ENCODE measurements around the gene MARK3. TPM values are rescaled to one million over a fixed set of nuclear protein-coding genes. Genes with fewer than 3 reads are reported as not detected.
A peak's percentile ranks its signal among the peaks of the same experiment; 100 is the strongest.

MARK3 gene
- total RNA-seq, 1 experiment from 2014 or later, result 78.0 TPM

DNA sequence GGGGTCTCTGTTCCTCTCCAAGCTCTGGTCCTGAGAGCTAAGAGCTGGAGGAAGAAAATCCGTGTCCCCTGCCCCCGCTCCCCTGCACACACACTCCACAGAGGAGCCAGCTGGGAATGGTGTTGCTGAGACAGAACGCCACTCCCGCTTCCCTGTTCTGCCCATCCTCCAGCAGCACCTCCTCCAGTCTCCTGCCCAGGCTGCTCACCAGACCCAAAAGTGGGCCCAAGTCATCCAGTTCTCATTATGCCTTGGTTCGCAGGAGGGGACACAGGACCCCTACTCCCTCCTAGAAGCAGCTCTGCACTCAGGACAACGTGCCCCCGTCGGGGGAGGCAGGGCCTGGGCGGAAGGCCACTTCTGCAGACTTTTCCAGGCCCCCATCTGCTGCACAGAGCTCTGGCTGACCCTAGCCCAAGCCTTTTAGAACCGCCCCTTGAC, 143.0 kb downstream of the MARK3 start:
- H3K27me3 ChIP-seq (replicated peaks; ENCODE audit: control insufficient read depth, insufficient read depth, low read length), result no peaks in the 10 kb centered on the region
- H3K36me3 Mint-ChIP-seq (ENCODE audit: insufficient read depth, unreplicated experiment), result peaks cover 29% of the 10 kb centered on the region
- H3K4me1 ChIP-seq, result peaks cover 57% of the 10 kb centered on the region
- ChIA-PET POLR2A (interaction anchor here (0.6 to 1.0 kb wide), 2 partner anchors 22 to 59 kb away, joined by 4 to 5 read pairs; no protein-coding TSS in a partner anchor), CTCF (interaction anchor here (1.0 to 2.2 kb wide), 5 partner anchors 9 to 28 kb away, joined by 3 to 11 read pairs (median 6); no protein-coding TSS in a partner anchor)
- 0 out of 2 replicates have a peak, but pooled peaks cover 2% of the 10 kb centered on the region for H3K36me3 ChIP-seq (ENCODE audit: control insufficient read depth, insufficient read depth, low read length)
- intact Hi-C loops (cut with micrococcal nuclease; ENCODE audit: unreplicated experiment), result no loop called here
- H3K4me1 Mint-ChIP-seq (ENCODE audit: low read depth, unreplicated experiment), result peaks cover 35% of the 10 kb centered on the region
- BruUV-seq (replicated peaks), result no TSS peak
- TF ChIP-seq, protein P1, sequence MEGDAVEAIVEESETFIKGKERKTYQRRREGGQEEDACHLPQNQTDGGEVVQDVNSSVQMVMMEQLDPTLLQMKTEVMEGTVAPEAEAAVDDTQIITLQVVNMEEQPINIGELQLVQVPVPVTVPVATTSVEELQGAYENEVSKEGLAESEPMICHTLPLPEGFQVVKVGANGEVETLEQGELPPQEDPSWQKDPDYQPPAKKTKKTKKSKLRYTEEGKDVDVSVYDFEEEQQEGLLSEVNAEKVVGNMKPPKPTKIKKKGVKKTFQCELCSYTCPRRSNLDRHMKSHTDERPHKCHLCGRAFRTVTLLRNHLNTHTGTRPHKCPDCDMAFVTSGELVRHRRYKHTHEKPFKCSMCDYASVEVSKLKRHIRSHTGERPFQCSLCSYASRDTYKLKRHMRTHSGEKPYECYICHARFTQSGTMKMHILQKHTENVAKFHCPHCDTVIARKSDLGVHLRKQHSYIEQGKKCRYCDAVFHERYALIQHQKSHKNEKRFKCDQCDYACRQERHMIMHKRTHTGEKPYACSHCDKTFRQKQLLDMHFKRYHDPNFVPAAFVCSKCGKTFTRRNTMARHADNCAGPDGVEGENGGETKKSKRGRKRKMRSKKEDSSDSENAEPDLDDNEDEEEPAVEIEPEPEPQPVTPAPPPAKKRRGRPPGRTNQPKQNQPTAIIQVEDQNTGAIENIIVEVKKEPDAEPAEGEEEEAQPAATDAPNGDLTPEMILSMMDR (IDR thresholded peaks at IDR 0.05; ENCODE audit: insufficient read depth in 1 of 2, low read depth in 1 of 2, low read length in 1 of 2, severe bottlenecking in 1 of 2, unreplicated experiment in 1 of 2), result no peak
- H3K9me3 ChIP-seq, result no peaks in the 10 kb centered on the region
- peak overlapping the region; percentile 85 for H3K4me3 ChIP-seq (ENCODE audit: low read depth, low read length)
- H3K9me3 Mint-ChIP-seq (ENCODE audit: unreplicated experiment), result no peaks in the 10 kb centered on the region
- peak overlapping the region; percentile 85 for H3K27ac Mint-ChIP-seq (ENCODE audit: unreplicated experiment)
- peak in 1 of 2 experiments; percentile 43 for DNase-seq
- H3K4me3 Mint-ChIP-seq (ENCODE audit: unreplicated experiment), result peak overlapping the region; percentile 81
- no peaks in the 10 kb centered on the region for H3K27me3 Mint-ChIP-seq (ENCODE audit: insufficient read depth, unreplicated experiment)

DNA sequence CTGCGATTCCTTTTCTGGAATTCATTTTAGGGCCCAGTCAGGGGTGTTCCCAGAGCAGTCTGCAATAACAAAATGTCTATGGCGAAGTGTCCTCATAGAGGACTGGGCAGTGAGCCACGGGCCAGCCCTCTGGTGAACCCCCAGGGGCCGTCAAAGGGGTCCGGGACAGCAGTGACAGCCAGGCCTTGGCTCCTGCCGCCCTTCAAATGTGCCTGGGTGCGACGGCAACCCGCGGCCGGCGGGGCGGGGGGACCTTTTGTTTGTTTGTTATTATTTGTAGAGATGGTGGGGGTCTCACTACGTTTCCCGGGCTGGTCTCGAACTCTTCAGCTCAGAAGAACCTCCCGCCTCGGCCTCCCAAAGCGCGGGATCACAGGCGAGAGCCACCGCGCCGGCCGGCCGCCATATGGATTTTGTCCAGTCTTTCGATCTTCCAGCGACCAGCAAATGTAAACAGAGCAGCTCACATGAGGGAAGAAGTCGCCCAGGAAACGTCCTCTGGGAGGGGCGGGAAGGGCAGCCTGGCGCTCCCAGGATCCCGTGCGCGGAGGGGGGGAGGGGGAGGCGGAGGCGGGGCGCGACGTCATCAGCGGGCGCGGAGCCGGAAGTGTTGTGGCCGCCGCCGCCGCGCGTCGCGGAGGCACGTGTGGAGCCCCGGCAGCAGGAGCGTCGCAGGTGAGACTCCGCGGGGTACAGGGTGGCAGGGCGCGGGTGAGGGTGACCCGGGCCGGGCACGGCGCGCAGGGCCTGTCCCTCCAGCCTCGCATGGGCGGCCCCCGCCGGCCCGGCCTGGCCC, 143.6 kb downstream of the MARK3 start, which contains the start of gene TRMT61A:
Gene TRMT61A, plus strand, starts transcription at position 610 of the 796 bp plus-strand sequence. CDS start 783 bp downstream, outside the sequence.
- peak; percentile 88 to 93 for DNase-seq
- Mint-ChIP-seq H3K9me3 (ENCODE audit: unreplicated experiment) (no peaks in the 10 kb centered on the region), H3K27me3 (ENCODE audit: insufficient read depth, unreplicated experiment) (no peaks in the 10 kb centered on the region), H3K27ac (ENCODE audit: unreplicated experiment) (peak within 1 kb of the TSS; percentile 85), H3K36me3 (ENCODE audit: insufficient read depth, unreplicated experiment) (peaks cover 29% of the 10 kb centered on the region), H3K4me3 (ENCODE audit: unreplicated experiment) (peak within 1 kb of the TSS; percentile 81), H3K4me1 (ENCODE audit: low read depth, unreplicated experiment) (peaks cover 35% of the 10 kb centered on the region)
- TF ChIP-seq, protein P1 (IDR thresholded peaks at IDR 0.05; ENCODE audit: insufficient read depth in 1 of 2, low read depth in 1 of 2, low read length in 1 of 2, severe bottlenecking in 1 of 2, unreplicated experiment in 1 of 2), result no peak
- Histone ChIP-seq H3K4me3 (ENCODE audit: low read depth, low read length) (peak within 1 kb of the TSS; percentile 85), H3K9me3 (no peaks in the 10 kb centered on the region), H3K4me1 (peaks cover 51% of the 10 kb centered on the region), H3K27me3 (replicated peaks; ENCODE audit: control insufficient read depth, insufficient read depth, low read length) (no peaks in the 10 kb centered on the region), H3K36me3 (ENCODE audit: control insufficient read depth, insufficient read depth, low read length) (0 out of 2 replicates have a peak, but pooled peaks cover 2% of the 10 kb centered on the region)
- BruUV-seq (replicated peaks), result TSS peak; percentile 83
- POLR2A ChIA-PET, result interaction anchor here (0.6 to 1.0 kb wide), 3 partner anchors 21 to 60 kb away, joined by 3 to 5 read pairs (median 4); no protein-coding TSS in a partner anchor
- CTCF ChIA-PET, result interaction anchor here (0.6 to 2.2 kb wide), 7 partner anchors 10 to 1694 kb away, joined by 3 to 11 read pairs (median 5); no protein-coding TSS in a partner anchor
- intact Hi-C loops (cut with micrococcal nuclease; ENCODE audit: unreplicated experiment), result no loop called here

Data from Caco-2 (cell line).